Right ventricle myocardium inferior (tissue), 1 donor: Measurements from ENCODE around the gene EIF3I. TPM values are rescaled to one million over a fixed set of nuclear protein-coding genes. Genes with fewer than 3 reads are reported as not detected.

Source experiments
- ATAC-seq: fragments of 200-7000 bp; cut with Tn5 transposase; one replicate; pipeline ENCODE4 v1.9.1; 2020; ENCODE audit warnings: mild to moderate bottlenecking, moderate library complexity
- DNase-seq: peaks from one replicate; pipeline ENCODE4 v3.0.0; 2021; ENCODE audit errors: missing footprints
- intact Hi-C: fragments of 100-400 bp; cut with DNase I; formaldehyde crosslinking; loops from one replicate; pipeline ENCODE4 v1.11.0; 2022
- total RNA-seq: library from RNA; stranded (reverse); fragmentation: NEBNext Ultra II Directional; extraction: Animal tissue kit (Norgen Biotek cat#: 25700); gene quantifications from one replicate; pipeline ENCODE4 v1.2.1, GENCODE V29; 2021
- donor health status: DM: no; HTN: yes; CAD: no; lungs with severe emphysema.

EIF3I gene
- total RNA-seq, 1 donor from 2014 or later, result 108 TPM

GRCh38 chr1:32220746-32221580, 1.2 kb upstream of the EIF3I start:
- no peak for ATAC-seq
- no peak for DNase-seq
- intact Hi-C loops, result no loop called here

DNA sequence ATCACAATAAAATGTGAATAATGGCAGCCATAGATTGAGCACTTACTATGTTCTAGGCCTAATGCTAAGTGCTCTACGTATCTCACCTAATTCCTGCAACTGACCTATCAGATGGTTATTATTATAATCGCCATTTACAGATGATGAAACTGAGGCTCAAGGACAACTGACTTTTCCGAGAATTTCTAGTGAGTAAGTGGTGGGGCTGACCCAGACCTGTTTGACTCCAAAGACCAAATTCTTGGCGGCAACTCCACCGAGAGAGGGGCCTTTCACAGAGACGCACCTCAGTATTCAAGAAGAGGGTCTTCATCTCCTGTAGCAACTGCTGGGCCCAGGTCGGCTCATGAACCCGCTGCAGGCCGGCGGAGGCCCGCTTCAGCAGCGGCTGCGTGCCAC, 627 bp upstream of the EIF3I start:
- intact Hi-C loops, result no loop called here

DNA sequence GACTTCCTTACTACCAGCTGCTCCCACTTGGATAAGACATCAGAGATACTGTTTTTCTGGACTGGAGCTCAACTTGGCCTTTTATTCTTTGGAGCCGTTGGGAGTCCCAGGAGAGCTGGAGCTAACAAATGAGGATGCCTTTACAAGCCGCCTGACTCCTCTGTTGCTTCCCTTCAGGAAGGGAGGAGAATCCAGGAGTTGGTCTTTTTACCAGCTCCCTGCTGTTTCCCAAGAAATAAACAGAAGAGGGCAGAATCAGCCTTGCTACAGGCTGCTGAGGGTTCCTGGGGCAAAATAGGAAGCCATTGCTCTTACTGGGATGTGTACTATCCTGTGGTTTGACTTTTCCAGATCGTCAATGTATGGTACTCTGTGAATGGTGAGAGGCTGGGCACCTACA, 1.5 kb downstream of the EIF3I start:
- intact Hi-C loops, result no loop called here
- DNase-seq (no peak), ATAC-seq (no peak)

More for the DNA sequence above, 627 bp upstream of the EIF3I start:
- ATAC-seq (no peak), DNase-seq (no peak)

GRCh38 chr1:32224285-32224684, 2.1 kb downstream of the EIF3I start:
- DNase-seq (no peak), ATAC-seq (no peak)
- intact Hi-C loops, result no loop called here

- intact Hi-C loops, result no loop called here
- DNase-seq (no peak), ATAC-seq (no peak)
These were observed 6.6 kb downstream of the EIF3I start for GRCh38 chr1:32228771-32229170.

GRCh38 chr1:32231843-32232432, 9.7 kb downstream of the EIF3I start:
- DNase-seq (no peak), ATAC-seq (no peak)
- intact Hi-C loops, result no loop called here

GRCh38 chr1:32232558-32233304, 10.5 kb downstream of the EIF3I start:
- intact Hi-C loops, result no loop called here
- ATAC-seq, result no peak
- DNase-seq, result no peak

GRCh38 chr1:32234792-32235191, 12.6 kb downstream of the EIF3I start:
- intact Hi-C loops, result no loop called here
- DNase-seq, result no peak
- no peak for ATAC-seq

- ATAC-seq (no peak), DNase-seq (no peak)
- intact Hi-C loops, result no loop called here
These were observed 17.1 kb downstream of the EIF3I start for GRCh38 chr1:32239337-32239736.

DNA sequence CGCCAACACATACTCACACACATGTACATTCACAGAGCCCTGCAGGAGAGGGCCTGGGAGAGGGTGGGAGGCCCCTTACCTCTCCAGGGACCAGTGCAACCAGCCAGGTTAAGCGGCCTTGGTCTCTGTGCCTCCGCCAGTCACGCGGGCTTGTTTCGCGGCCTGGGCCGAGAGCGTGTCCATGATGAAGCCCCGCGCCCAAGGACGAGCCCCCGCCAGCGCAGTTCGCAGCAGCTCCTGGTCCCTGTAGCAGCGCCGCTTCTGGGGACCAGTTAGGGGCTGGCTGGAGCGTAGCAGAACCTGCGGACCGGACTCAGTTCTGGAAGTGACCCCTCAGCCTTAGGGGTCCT, 17.6 kb downstream of the EIF3I start:
- peak; percentile 1 for ATAC-seq
- intact Hi-C loops, result no loop called here
- DNase-seq, result no peak

- peak; percentile 88 for ATAC-seq
- peak; percentile 86 for DNase-seq
- intact Hi-C loops, result no loop called here
These were observed 18.1 kb downstream of the EIF3I start for GRCh38 chr1:32240140-32240951.

- intact Hi-C loops, result no loop called here
- ATAC-seq (peak; percentile 81), DNase-seq (no peak)
These were observed 19.0 kb downstream of the EIF3I start for GRCh38 chr1:32241001-32241763.

- intact Hi-C loops, result no loop called here
These were observed 20.2 kb downstream of the EIF3I start for GRCh38 chr1:32242341-32242851.

GRCh38 chr1:32246888-32247273, 24.7 kb downstream of the EIF3I start, which contains the start of gene FAM167B:
Gene FAM167B (plus strand): TSS chr1:32247222. CDS start chr1:32247422, 200 bp downstream.
- ATAC-seq, result peak; percentile 45
- intact Hi-C loops, result loop anchor here (5.0 kb wide), 1 partner anchor 45 kb away; the partner anchor contains the start of gene HDAC1
- no peak for DNase-seq

More at GRCh38 chr1:32242341-32242851, 20.2 kb downstream of the EIF3I start:
- peak; percentile 32 for ATAC-seq
- DNase-seq, result no peak

DNA sequence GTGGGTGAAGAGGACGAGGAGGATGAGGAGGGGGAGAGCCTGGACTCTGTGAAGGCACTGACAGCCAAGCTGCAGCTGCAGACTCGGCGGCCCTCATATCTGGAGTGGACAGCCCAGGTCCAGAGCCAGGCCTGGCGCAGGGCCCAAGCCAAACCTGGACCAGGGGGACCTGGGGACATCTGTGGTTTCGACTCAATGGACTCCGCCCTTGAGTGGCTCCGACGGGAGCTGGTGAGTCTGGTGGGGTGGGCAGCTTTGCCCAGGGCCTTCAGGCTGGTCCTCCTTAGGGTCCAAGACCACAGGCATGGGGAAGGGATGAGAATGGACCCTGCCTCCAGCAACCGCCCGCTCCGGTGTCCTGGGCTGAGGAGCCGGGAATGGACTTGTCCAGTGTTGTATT, 25.2 kb downstream of the EIF3I start:
- DNase-seq (peak; percentile 73), ATAC-seq (peak; percentile 26)
- intact Hi-C loops, result loop anchor here (5.0 kb wide), 1 partner anchor 45 kb away; the partner anchor contains the start of gene HDAC1

DNA sequence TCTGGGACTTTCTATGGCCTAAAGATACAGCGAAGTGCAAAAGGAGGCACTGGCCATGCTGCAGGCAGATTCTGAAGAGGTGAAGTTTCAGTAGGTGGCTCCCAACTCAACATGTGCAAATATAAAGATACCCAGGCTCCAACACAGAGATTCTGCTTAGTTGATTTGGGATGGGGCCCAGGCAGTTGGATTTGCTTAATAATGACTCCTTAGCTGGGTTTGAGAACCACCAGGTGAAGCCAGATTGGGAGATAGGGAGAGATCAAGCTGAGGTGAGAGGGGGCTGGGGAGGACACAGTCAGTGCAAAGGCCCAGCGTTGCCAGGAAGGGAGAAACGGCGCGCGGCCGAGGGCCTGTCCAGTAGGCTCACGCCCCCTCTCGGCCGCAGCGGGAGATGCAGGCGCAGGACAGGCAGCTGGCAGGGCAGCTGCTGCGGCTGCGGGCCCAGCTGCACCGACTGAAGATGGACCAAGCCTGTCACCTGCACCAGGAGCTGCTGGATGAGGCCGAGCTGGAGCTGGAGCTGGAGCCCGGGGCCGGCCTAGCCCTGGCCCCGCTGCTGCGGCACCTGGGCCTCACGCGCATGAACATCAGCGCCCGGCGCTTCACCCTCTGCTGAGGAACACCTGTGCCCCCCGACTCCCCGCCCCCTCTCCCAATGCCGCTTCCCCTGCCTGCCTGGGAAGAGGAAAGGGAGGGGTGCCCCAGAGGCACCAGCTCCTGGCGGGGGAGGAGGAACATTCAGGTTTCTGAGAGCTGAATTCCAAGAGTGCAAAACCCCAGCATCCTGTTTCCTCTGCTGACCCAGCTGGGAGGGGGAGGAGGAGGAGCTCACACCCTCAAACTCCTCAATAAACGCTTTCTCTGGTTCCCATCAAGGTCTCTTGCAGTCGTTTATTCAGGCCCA, 26.0 kb downstream of the EIF3I start:
- peak; percentile 75 for ATAC-seq
- intact Hi-C loops, result loop anchor here (5.0 kb wide), 1 partner anchor 44 kb away; the partner anchor contains the start of gene HDAC1
- DNase-seq, result peak; percentile 95
